ENCODE data around the gene BRD1. TPM values are rescaled to one million over a fixed set of nuclear protein-coding genes. Genes with fewer than 3 reads are reported as not detected.
"Not testable (repeated sequence)": the region's sequence is repeated elsewhere in the genome, so short reads cannot be mapped to it uniquely, and the experiment has no call there.

BRD1 gene
- total RNA-seq, 1 donor from 2014 or later: 35.1 TPM

- Histone ChIP-seq H3K27me3 (no peaks in the 10 kb centered on the region), H3K36me3 (no peaks in the 10 kb centered on the region), H3K4me3 (no peak overlapping the region), H3K4me1 (no peaks in the 10 kb centered on the region), H3K27ac (no peak overlapping the region), H3K9me3 (peaks cover 3% of the 10 kb centered on the region)
- intact Hi-C loops (cut with DNase I): no loop called here
- TF ChIP-seq POLR2A (IDR thresholded peaks at IDR 0.05) (no peak), CTCF (IDR thresholded peaks at IDR 0.05) (no peak), POLR2AphosphoS5 (IDR thresholded peaks at IDR 0.05; ENCODE audit: insufficient read depth in 1 of 2, low read depth in 1 of 2) (no peak)
- DNase-seq (ENCODE audit: extremely low spot score in 2 of 2): peak in 1 of 2 donors; percentile 20
Measured at GRCh38 chr22:49765951-49766350, 61.7 kb downstream of the BRD1 start.

GRCh38 chr22:49765091-49765771 lies 62.4 kb downstream of the BRD1 start:
- DNase-seq (ENCODE audit: extremely low spot score in 2 of 2): peak in 1 of 2 donors; percentile 62
- TF ChIP-seq CTCF (IDR thresholded peaks at IDR 0.05) (no peak), POLR2A (IDR thresholded peaks at IDR 0.05) (no peak), POLR2AphosphoS5 (IDR thresholded peaks at IDR 0.05; ENCODE audit: insufficient read depth in 1 of 2, low read depth in 1 of 2) (no peak)
- H3K4me3 ChIP-seq: no peak overlapping the region
- intact Hi-C loops (cut with DNase I): no loop called here
- H3K27me3 ChIP-seq: no peaks in the 10 kb centered on the region
- H3K9me3 ChIP-seq: peaks cover 3% of the 10 kb centered on the region
- no peak overlapping the region for H3K27ac ChIP-seq
- no peaks in the 10 kb centered on the region for H3K4me1 ChIP-seq
- no peaks in the 10 kb centered on the region for H3K36me3 ChIP-seq

GRCh38 chr22:49764127-49764581 lies 63.5 kb downstream of the BRD1 start:
- H3K27me3 ChIP-seq: no peaks in the 10 kb centered on the region
- DNase-seq (ENCODE audit: extremely low spot score in 2 of 2): peak in 1 of 2 donors; percentile 76
- H3K27ac ChIP-seq: no peak overlapping the region
- H3K9me3 ChIP-seq: peaks cover 3% of the 10 kb centered on the region
- H3K36me3 ChIP-seq: no peaks in the 10 kb centered on the region
- no peak overlapping the region for H3K4me3 ChIP-seq
- intact Hi-C loops (cut with DNase I): no loop called here
- no peaks in the 10 kb centered on the region for H3K4me1 ChIP-seq
- no peak for TF ChIP-seq CTCF (IDR thresholded peaks at IDR 0.05)
- no peak for TF ChIP-seq POLR2AphosphoS5 (IDR thresholded peaks at IDR 0.05; ENCODE audit: insufficient read depth in 1 of 2, low read depth in 1 of 2)
- TF ChIP-seq POLR2A (IDR thresholded peaks at IDR 0.05): no peak

- Histone ChIP-seq H3K36me3 (no peaks in the 10 kb centered on the region), H3K27ac (no peak overlapping the region), H3K27me3 (no peaks in the 10 kb centered on the region), H3K9me3 (peaks cover 3% of the 10 kb centered on the region), H3K4me1 (no peaks in the 10 kb centered on the region), H3K4me3 (no peak overlapping the region)
- intact Hi-C loops (cut with DNase I): no loop called here
- peak in 1 of 2 donors; percentile 44 for DNase-seq (ENCODE audit: extremely low spot score in 2 of 2)
- no peak for TF ChIP-seq CTCF (IDR thresholded peaks at IDR 0.05)
- no peak for TF ChIP-seq POLR2AphosphoS5 (IDR thresholded peaks at IDR 0.05; ENCODE audit: insufficient read depth in 1 of 2, low read depth in 1 of 2)
Measured at GRCh38 chr22:49763696-49764095, 64.0 kb downstream of the BRD1 start.

GRCh38 chr22:49763138-49763537 lies 64.5 kb downstream of the BRD1 start:
- DNase-seq (ENCODE audit: extremely low spot score in 2 of 2): peak in 1 of 2 donors; percentile 22
- no peaks in the 10 kb centered on the region for H3K4me1 ChIP-seq

GRCh38 chr22:49762571-49762970 lies 65.1 kb downstream of the BRD1 start:
- H3K36me3 ChIP-seq; intact Hi-C loops (cut with DNase I); H3K9me3 ChIP-seq; H3K4me1 ChIP-seq; H3K27ac ChIP-seq; H3K27me3 ChIP-seq; H3K4me3 ChIP-seq: not testable (repeated sequence)
- peak in 1 of 2 donors; percentile 34 for DNase-seq (ENCODE audit: extremely low spot score in 2 of 2)

More at GRCh38 chr22:49763138-49763537, 64.5 kb downstream of the BRD1 start:
- H3K9me3 ChIP-seq: peaks cover 3% of the 10 kb centered on the region
- TF ChIP-seq POLR2AphosphoS5 (IDR thresholded peaks at IDR 0.05; ENCODE audit: insufficient read depth in 1 of 2, low read depth in 1 of 2) (no peak), CTCF (IDR thresholded peaks at IDR 0.05) (no peak), POLR2A (IDR thresholded peaks at IDR 0.05) (no peak)
- no peaks in the 10 kb centered on the region for H3K27me3 ChIP-seq
- no peak overlapping the region for H3K4me3 ChIP-seq
- no peak overlapping the region for H3K27ac ChIP-seq
- no peaks in the 10 kb centered on the region for H3K36me3 ChIP-seq
- intact Hi-C loops (cut with DNase I): no loop called here
